ENCODE results near the gene B4GALT5. TPM values are rescaled to one million over a fixed set of nuclear protein-coding genes. Genes with fewer than 3 reads are reported as not detected.

Gene B4GALT5
- total RNA-seq, 2 donors from 2014 or later = 9.3 to 12.2 TPM

GRCh38 chr20:49595346-49595745 is 118.3 kb downstream of the B4GALT5 start:
- intact Hi-C loops (cut with DNase I) = no loop called here
- H3K4me1 ChIP-seq = no peaks in the 10 kb centered on the region
- H3K27ac ChIP-seq = no peak overlapping the region
- TF ChIP-seq CTCF (IDR thresholded peaks at IDR 0.05) (no peak), POLR2A (IDR thresholded peaks at IDR 0.05) (no peak)
- DNase-seq (no peak), ATAC-seq (no peak)
- no peaks in the 10 kb centered on the region for H3K27me3 ChIP-seq
- no peaks in the 10 kb centered on the region for H3K9me3 ChIP-seq
- WGBS, 2 donors = 83 to 85% methylated on average over 10 of the region's 10 CpGs
- no peak overlapping the region for H3K4me3 ChIP-seq
- no peaks in the 10 kb centered on the region for H3K36me3 ChIP-seq (replicated peaks in 1 of 2; ENCODE audit: insufficient read depth in 1 of 2, low read depth in 2 of 2)

- Histone ChIP-seq H3K4me1 (no peaks in the 10 kb centered on the region), H3K27me3 (no peaks in the 10 kb centered on the region), H3K27ac (no peak overlapping the region), H3K36me3 (replicated peaks in 1 of 2; ENCODE audit: insufficient read depth in 1 of 2, low read depth in 2 of 2) (no peaks in the 10 kb centered on the region), H3K9me3 (no peaks in the 10 kb centered on the region), H3K4me3 (no peak overlapping the region)
- no peak for ATAC-seq
- WGBS, 2 donors = 97 to 100% methylated on average over 5 of the region's 6 CpGs
- no peak for DNase-seq
- intact Hi-C loops (cut with DNase I) = no loop called here
- TF ChIP-seq CTCF (IDR thresholded peaks at IDR 0.05) (no peak), POLR2A (IDR thresholded peaks at IDR 0.05) (no peak)
Measured at GRCh38 chr20:49594931-49595315, 118.8 kb downstream of the B4GALT5 start.

- peak; percentile 38 for ATAC-seq
- peak in 3 of 4 donors; percentile 25 to 40 (median 26) for DNase-seq
Measured at GRCh38 chr20:49594143-49594930, 119.3 kb downstream of the B4GALT5 start.

GRCh38 chr20:49593466-49594142 is 120.1 kb downstream of the B4GALT5 start:
- TF ChIP-seq CTCF (IDR thresholded peaks at IDR 0.05) (no peak), POLR2A (IDR thresholded peaks at IDR 0.05) (no peak)
- Histone ChIP-seq H3K4me3 (no peak overlapping the region), H3K9me3 (no peaks in the 10 kb centered on the region), H3K4me1 (no peaks in the 10 kb centered on the region), H3K27ac (no peak overlapping the region), H3K27me3 (no peaks in the 10 kb centered on the region), H3K36me3 (replicated peaks in 1 of 2; ENCODE audit: insufficient read depth in 1 of 2, low read depth in 2 of 2) (no peaks in the 10 kb centered on the region)
- WGBS, 2 donors = 75 to 80% methylated on average over 14 to 15 of the region's 15 CpGs
- intact Hi-C loops (cut with DNase I) = no loop called here
- DNase-seq (no peak), ATAC-seq (no peak)

More at GRCh38 chr20:49594143-49594930, 119.3 kb downstream of the B4GALT5 start:
- intact Hi-C loops (cut with DNase I) = no loop called here
- Histone ChIP-seq H3K36me3 (replicated peaks in 1 of 2; ENCODE audit: insufficient read depth in 1 of 2, low read depth in 2 of 2) (no peaks in the 10 kb centered on the region), H3K4me3 (no peak overlapping the region), H3K27ac (no peak overlapping the region), H3K27me3 (no peaks in the 10 kb centered on the region), H3K4me1 (no peaks in the 10 kb centered on the region), H3K9me3 (no peaks in the 10 kb centered on the region)
- TF ChIP-seq CTCF (IDR thresholded peaks at IDR 0.05) = no peak
- TF ChIP-seq POLR2A (IDR thresholded peaks at IDR 0.05) = no peak
- 32 to 72% methylated on average over 6 to 12 of the region's 12 CpGs for WGBS, 2 donors

Measured in body of pancreas (tissue), 4 donors.